ENCODE measurements around the gene LY6G5C. TPM values are rescaled to one million over a fixed set of nuclear protein-coding genes. Genes with fewer than 3 reads are reported as not detected.
A peak's percentile ranks its signal among the peaks of the same experiment; 100 is the strongest.

LY6G5C gene
- total and polyA plus RNA-seq, 9 of the 15 experiments (the other 6 are each of a cell fraction or from before 2014, with no cell fraction given), result 0.10 to 0.67 (median 0.46) TPM; not detected in 4

- TF ChIP-seq ZNF407 (IDR thresholded peaks at IDR 0.05; ENCODE audit: low read depth), result no peak
- no peak for TF ChIP-seq TAF9B (IDR thresholded peaks at IDR 0.05; ENCODE audit: partially characterized antibody)
- no peak for TF ChIP-seq FOXO4 (CRISPR knock-in tag; IDR thresholded peaks at IDR 0.05)
- no peak for TF ChIP-seq XRCC3 (IDR thresholded peaks at IDR 0.05)
- 0 out of 2 replicates have a peak, but pooled peaks have one; percentile 7 for TF ChIP-seq ARID1B (IDR thresholded peaks at IDR 0.05)
- TF ChIP-seq NUFIP1 (IDR thresholded peaks at IDR 0.05; ENCODE audit: partially characterized antibody), result no peak
- no peak for TF ChIP-seq MITF (IDR thresholded peaks at IDR 0.05)
- TF ChIP-seq SREBF2 (CRISPR knock-in tag; IDR thresholded peaks at IDR 0.05), result no peak
- TF ChIP-seq CTCFL (IDR thresholded peaks at IDR 0.05; ENCODE audit: borderline replicate concordance, insufficient read depth, low read depth, low read length, poor library complexity, severe bottlenecking), result no peak
- no peak for TF ChIP-seq RBFOX2 (IDR thresholded peaks at IDR 0.05; ENCODE audit: low read depth, low read length)
- TF ChIP-seq KDM4B (IDR thresholded peaks at IDR 0.05; ENCODE audit: borderline replicate concordance in 2 of 2, low read depth in 1 of 2), result 0 out of 4 replicates have a peak, but pooled peaks of 1 of the 2 experiments have one; percentile 12
- TF ChIP-seq KDM1A (IDR thresholded peaks at IDR 0.05), result no peak; a peak in 1 of 4 replicates
- TF ChIP-seq COPS2 (conservative IDR thresholded peaks at IDR 0.05), result no peak
Measured at GRCh38 chr6:31680226-31681134, at the start of gene LY6G5C (continued).
